ENCODE measurements around the gene ICA1.

ICA1 gene

DNA sequence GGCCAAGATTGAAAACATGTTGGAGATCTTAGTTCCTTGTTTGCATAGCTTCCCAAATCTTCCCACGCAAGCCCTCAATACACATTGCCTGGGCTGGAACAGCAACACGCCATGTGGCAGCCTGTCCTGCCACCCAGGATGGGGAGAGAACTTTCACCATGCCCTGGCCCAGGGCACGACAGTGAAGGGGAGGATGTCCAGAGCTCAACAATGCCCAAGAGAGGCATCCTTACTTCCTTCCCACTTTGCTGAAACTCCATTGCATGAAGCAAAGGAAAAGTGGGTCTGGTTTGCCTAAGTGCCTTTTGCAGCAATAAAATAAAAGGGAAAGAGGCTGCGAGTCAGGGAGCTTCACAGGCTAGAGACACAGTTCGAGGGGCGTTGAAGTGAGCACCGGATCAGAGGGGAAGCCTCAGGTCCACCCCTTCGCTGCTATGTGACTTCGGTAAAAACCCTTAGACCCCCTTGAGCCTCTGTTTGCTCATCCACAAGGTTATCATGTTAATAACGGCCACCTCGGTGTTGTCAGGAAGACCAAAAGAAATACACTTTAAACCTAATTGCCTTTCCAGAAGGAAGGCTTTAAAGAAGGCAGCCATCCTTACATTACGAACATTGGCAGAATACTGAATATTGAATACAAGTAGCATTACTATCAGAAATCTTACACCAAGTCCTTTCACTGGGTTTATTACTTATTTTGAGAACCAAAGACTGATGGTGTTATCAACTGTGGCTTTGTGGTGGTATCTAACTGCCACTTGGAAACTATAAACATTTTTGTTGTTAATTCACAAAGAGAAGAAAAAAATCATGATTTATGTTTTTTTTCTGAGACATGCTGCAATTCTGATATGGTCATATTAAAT is 133.3 kb downstream of the ICA1 start:
- TF ChIP-seq, protein P1, sequence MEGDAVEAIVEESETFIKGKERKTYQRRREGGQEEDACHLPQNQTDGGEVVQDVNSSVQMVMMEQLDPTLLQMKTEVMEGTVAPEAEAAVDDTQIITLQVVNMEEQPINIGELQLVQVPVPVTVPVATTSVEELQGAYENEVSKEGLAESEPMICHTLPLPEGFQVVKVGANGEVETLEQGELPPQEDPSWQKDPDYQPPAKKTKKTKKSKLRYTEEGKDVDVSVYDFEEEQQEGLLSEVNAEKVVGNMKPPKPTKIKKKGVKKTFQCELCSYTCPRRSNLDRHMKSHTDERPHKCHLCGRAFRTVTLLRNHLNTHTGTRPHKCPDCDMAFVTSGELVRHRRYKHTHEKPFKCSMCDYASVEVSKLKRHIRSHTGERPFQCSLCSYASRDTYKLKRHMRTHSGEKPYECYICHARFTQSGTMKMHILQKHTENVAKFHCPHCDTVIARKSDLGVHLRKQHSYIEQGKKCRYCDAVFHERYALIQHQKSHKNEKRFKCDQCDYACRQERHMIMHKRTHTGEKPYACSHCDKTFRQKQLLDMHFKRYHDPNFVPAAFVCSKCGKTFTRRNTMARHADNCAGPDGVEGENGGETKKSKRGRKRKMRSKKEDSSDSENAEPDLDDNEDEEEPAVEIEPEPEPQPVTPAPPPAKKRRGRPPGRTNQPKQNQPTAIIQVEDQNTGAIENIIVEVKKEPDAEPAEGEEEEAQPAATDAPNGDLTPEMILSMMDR (IDR thresholded peaks at IDR 0.05; ENCODE audit: low read depth, low read length, missing control alignments), result no peak
- DNase-seq (ENCODE audit: extremely low read depth, low read depth), result no peak
- H3K4me3 ChIP-seq (replicated peaks; ENCODE audit: low read depth, low read length), result no peak overlapping the region

DNA sequence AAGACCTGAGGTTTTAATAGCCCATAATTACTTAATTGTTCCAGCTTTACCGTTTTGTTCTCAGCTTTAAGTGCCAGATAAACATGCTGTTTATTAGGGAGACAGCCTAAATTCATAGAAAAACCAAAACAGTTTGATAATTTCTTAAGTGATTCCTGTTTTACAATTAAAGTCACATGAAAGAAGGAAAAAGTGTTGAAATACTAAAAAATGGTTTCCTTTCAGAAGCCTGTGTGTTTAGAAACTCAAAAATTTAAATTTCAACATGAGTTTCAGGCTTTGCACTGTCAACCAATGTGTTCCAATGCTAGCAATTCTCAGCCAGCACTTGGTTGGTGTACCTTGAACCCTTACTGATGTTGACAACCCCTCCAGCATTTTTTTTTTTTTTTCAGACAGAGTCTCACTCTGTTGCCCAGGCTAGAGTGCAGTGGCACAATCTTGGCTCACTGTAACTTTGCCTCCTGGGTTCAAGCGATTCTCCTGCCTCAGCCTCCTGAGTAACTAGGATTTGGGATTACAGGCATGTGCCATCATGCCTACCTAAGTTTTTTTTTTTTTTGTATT is 135.3 kb downstream of the ICA1 start:
- TF ChIP-seq, protein P1 (IDR thresholded peaks at IDR 0.05; ENCODE audit: low read depth, low read length, missing control alignments), result no peak
- H3K4me3 ChIP-seq (replicated peaks; ENCODE audit: low read depth, low read length), result no peak overlapping the region
- no peak for DNase-seq (ENCODE audit: extremely low read depth, low read depth)

DNA sequence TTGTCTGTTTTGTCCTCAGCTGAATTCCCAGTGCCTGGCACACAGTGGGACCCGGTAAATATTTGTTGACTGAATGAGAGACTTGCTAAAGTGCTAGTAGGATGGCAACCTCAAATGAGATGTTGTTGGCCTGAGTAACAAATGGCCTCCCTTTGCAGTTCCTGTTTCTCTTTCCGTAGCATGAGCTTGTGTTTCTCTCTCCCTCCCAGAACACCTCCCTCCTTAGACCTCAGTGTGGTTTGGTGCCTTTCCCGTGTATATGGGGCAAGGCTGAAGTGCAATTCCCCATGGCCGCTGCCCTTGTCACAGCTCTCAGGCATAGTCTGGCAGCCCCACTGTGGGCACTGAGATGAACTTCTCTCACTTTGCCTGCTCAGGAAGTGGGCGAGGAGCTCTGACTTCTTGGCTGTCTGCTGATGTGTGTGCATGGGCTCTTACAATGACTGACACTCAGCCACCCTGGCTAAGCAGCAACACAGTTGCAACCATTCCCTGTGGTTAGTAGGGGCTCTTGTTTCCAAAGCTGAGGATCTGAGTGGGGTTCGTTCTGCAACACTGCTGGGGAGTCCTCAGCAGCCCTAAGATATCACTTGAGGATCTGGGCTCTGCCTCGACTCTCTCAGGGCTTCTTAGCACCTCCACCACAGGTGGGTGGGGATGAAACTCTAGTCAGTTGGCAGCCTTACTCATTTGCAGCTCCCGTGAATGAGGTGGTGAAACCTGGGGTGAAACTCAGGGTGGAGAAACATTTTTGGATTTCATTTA is 136.1 kb downstream of the ICA1 start:
- TF ChIP-seq, protein P1 (IDR thresholded peaks at IDR 0.05; ENCODE audit: low read depth, low read length, missing control alignments), result no peak
- H3K4me3 ChIP-seq (replicated peaks; ENCODE audit: low read depth, low read length), result no peak overlapping the region
- no peak for DNase-seq (ENCODE audit: extremely low read depth, low read depth)

DNA sequence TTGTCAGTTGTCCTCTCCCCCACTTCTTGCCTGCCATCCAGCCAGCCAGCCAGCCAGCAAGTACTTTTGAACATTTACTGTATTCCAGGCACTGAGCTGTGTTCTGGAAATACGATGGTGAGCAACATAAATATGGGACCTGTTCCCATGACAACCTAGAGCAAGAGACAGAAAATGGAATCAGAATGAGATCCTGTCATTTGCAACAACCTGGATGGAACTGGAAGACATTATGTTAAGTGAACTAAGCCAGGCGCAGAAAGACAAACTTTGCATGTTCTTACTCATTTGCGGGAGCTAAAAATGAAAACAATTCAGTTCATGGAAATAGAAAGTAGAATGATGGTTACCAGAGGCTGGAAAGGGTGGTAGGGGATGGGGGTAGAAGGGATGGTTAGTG is 140.7 kb downstream of the ICA1 start:
- no peak overlapping the region for H3K4me3 ChIP-seq (replicated peaks; ENCODE audit: low read depth, low read length)
- TF ChIP-seq, protein P1 (IDR thresholded peaks at IDR 0.05; ENCODE audit: low read depth, low read length, missing control alignments), result no peak
- no peak for DNase-seq (ENCODE audit: extremely low read depth, low read depth)

DNA sequence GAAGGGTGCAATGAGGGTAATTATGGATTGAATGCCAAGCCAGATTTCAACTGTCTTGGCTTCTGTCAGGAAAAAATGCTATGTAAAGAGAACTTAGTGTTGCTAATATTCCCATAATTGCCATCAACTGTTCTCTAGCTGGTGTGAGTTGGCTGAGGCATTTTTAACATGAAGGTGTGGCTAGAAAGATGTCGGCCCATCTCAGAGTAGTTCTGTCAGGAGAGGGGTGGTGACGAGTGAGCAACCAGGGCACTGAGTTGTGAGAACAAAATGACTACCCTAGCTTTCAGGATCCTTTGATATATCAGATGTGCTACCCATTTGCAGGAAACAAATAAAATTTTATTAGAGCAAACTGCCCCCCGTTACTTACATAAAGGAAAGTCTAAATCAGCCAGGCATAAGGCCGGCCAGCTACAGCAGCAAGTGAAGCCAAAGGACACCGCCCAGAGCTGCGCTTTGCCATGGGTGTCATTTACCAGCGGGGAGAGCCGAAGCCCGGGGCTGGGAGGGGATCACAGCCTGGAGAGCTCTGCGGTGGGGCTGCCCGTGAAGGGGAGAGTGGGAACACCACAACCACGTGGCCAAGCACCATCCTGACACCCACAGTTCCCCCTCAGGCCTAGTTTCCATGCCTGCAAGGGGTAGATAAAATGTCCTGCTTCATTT is 141.4 kb downstream of the ICA1 start:
- TF ChIP-seq, protein P1 (IDR thresholded peaks at IDR 0.05; ENCODE audit: low read depth, low read length, missing control alignments), result no peak
- no peak overlapping the region for H3K4me3 ChIP-seq (replicated peaks; ENCODE audit: low read depth, low read length)
- DNase-seq (ENCODE audit: extremely low read depth, low read depth), result no peak

DNA sequence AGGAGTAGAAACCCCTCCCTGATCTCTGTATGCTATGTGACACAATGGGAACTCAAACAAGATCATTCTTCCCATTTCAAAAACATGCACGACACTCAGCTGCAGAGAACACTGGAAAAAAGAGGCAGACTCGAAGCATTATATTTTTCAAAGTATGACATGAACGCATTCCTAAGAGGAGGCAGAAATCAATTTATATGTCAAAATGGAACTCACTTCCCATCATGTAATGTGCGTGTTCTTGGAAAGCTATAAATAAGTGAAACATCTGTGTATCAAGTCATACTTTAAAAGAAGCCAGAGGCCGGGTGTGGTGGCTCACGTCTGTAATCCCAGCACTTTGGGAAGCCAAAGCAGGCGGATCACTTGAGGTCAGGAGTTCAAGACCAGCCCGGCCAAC is 142.7 kb downstream of the ICA1 start:
- TF ChIP-seq, protein P1 (IDR thresholded peaks at IDR 0.05; ENCODE audit: low read depth, low read length, missing control alignments), result no peak
- DNase-seq (ENCODE audit: extremely low read depth, low read depth), result no peak

More for the DNA sequence above, 142.7 kb downstream of the ICA1 start:
- H3K4me3 ChIP-seq (replicated peaks; ENCODE audit: low read depth, low read length), result no peak overlapping the region

All from HFF-Myc (cell line).